ENCODE data around the gene ICAM3. TPM values are rescaled to one million over a fixed set of nuclear protein-coding genes. Genes with fewer than 3 reads are reported as not detected.

ICAM3 gene
- total and polyA plus RNA-seq, 12 donors: 6.1 to 77.2 (median 16.8) TPM

DNA sequence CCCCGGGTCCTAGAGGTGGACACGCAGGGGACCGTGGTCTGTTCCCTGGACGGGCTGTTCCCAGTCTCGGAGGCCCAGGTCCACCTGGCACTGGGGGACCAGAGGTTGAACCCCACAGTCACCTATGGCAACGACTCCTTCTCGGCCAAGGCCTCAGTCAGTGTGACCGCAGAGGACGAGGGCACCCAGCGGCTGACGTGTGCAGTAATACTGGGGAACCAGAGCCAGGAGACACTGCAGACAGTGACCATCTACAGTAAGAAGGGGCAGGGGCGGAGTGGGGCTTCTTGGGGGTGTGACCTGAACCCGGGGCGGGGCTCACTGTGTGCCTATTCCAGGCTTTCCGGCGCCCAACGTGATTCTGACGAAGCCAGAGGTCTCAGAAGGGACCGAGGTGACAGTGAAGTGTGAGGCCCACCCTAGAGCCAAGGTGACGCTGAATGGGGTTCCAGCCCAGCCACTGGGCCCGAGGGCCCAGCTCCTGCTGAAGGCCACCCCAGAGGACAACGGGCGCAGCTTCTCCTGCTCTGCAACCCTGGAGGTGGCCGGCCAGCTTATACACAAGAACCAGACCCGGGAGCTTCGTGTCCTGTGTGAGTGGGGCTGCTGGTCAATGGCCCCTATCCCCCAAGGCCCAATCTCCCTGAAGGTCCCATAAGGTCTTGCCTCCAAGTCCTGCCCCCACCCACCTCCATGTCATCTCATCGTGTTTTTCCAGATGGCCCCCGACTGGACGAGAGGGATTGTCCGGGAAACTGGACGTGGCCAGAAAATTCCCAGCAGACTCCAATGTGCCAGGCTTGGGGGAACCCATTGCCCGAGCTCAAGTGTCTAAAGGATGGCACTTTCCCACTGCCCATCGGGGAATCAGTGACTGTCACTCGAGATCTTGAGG is 55.1 kb downstream of the ICAM3 start:
- Histone ChIP-seq H3K9me3 (no peaks in the 10 kb centered on the region), H3K4me3 (no peak overlapping the region), H3K27me3 (peaks cover 0 to 25% (median 23%) of the 10 kb centered on the region in 7 donors), H3K4me1 (peaks cover 13 to 53% (median 40%) of the 10 kb centered on the region in 9 donors), H3K36me3 (peaks cover 0 to 70% (median 20%) of the 10 kb centered on the region in 9 donors), H3K27ac (no peak overlapping the region)
- 91% methylated on average over 34 of the region's 34 CpGs for WGBS, 2 donors
- DNase-seq (no peak), ATAC-seq (no peak)
- intact Hi-C loops (cut with DNase I): no loop called here
- TF ChIP-seq, protein P1, sequence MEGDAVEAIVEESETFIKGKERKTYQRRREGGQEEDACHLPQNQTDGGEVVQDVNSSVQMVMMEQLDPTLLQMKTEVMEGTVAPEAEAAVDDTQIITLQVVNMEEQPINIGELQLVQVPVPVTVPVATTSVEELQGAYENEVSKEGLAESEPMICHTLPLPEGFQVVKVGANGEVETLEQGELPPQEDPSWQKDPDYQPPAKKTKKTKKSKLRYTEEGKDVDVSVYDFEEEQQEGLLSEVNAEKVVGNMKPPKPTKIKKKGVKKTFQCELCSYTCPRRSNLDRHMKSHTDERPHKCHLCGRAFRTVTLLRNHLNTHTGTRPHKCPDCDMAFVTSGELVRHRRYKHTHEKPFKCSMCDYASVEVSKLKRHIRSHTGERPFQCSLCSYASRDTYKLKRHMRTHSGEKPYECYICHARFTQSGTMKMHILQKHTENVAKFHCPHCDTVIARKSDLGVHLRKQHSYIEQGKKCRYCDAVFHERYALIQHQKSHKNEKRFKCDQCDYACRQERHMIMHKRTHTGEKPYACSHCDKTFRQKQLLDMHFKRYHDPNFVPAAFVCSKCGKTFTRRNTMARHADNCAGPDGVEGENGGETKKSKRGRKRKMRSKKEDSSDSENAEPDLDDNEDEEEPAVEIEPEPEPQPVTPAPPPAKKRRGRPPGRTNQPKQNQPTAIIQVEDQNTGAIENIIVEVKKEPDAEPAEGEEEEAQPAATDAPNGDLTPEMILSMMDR (IDR thresholded peaks at IDR 0.05): no peak

Other genes starting within 250 kb of the ICAM3 start
- under 1 TPM in 1 of 10 donors, not detected in 9; 0.14 TPM for gene ANGPTL6, start 236.9 kb downstream of the ICAM3 start, total RNA-seq
- gene ANGPTL6, start 236.9 kb downstream of the ICAM3 start, polyA plus RNA-seq: under 1 TPM; 0.09 to 0.37 TPM
- gene PPAN, start 233.3 kb downstream of the ICAM3 start, total RNA-seq: 10 to 100 TPM; 17.6 to 43.3 (median 20.7) TPM
- 10 to 100 TPM; 34.3 to 47.7 TPM for gene PPAN, start 233.3 kb downstream of the ICAM3 start, polyA plus RNA-seq
- 10 to 100 TPM in 1 of 10 donors, 1 to 10 TPM in 9; 4.9 to 13.8 (median 6.8) TPM for gene P2RY11, start 227.9 kb downstream of the ICAM3 start, total RNA-seq
- gene P2RY11, start 227.9 kb downstream of the ICAM3 start, polyA plus RNA-seq: 1 to 10 TPM; 4.2 to 4.7 TPM
- gene EIF3G, start 219.7 kb downstream of the ICAM3 start, total RNA-seq: 100 to 1,000 TPM; 146 to 193 (median 180) TPM
- 100 to 1,000 TPM; 113 to 241 TPM for gene EIF3G, start 219.7 kb downstream of the ICAM3 start, polyA plus RNA-seq
- 10 to 100 TPM; 11.8 to 36.4 (median 21.6) TPM for gene DNMT1, start 144.7 kb downstream of the ICAM3 start, total RNA-seq
- gene DNMT1, start 144.7 kb downstream of the ICAM3 start, polyA plus RNA-seq: 10 to 100 TPM; 20.9 to 34.7 TPM
- 10 to 100 TPM in 1 of 10 donors, 1 to 10 TPM in 9; 1.8 to 12.2 (median 3.3) TPM for gene S1PR2, start 108.3 kb downstream of the ICAM3 start, total RNA-seq
- 1 to 10 TPM; 1.8 to 4.8 TPM for gene S1PR2, start 108.3 kb downstream of the ICAM3 start, polyA plus RNA-seq
- gene MRPL4, start 87.4 kb downstream of the ICAM3 start, total RNA-seq: 10 to 100 TPM; 53.2 to 94.3 (median 69.0) TPM
- gene MRPL4, start 87.4 kb downstream of the ICAM3 start, polyA plus RNA-seq: 100 to 1,000 TPM in 1 of 2 donors, 10 to 100 TPM in 1; 29.0 to 101 TPM
- 10 to 100 TPM in 3 of 10 donors, 1 to 10 TPM in 7; 3.6 to 66.6 (median 9.3) TPM for gene ICAM1, start 68.5 kb downstream of the ICAM3 start, total RNA-seq
- gene ICAM1, start 68.5 kb downstream of the ICAM3 start, polyA plus RNA-seq: 10 to 100 TPM in 1 of 2 donors, 1 to 10 TPM in 1; 6.9 to 12.1 TPM
- under 1 TPM in 9 of 10 donors, not detected in 1; 0.17 to 0.83 (median 0.48) TPM for gene ICAM4, start 52.7 kb downstream of the ICAM3 start, total RNA-seq
- gene ICAM4, start 52.7 kb downstream of the ICAM3 start, polyA plus RNA-seq: under 1 TPM; 0.59 to 0.73 TPM
- under 1 TPM in 7 of 10 donors, not detected in 3; 0.18 to 0.62 (median 0.34) TPM for gene ICAM5, start 49.7 kb downstream of the ICAM3 start, total RNA-seq
- gene ICAM5, start 49.7 kb downstream of the ICAM3 start, polyA plus RNA-seq: 1 to 10 TPM in 1 of 2 donors, under 1 TPM in 1; 0.51 to 1.0 TPM
- 1 to 10 TPM in 2 of 10 donors, under 1 TPM in 8; 0.34 to 1.4 (median 0.80) TPM for gene ZGLP1, start 29.8 kb downstream of the ICAM3 start, total RNA-seq
- 1 to 10 TPM; 1.5 to 8.9 TPM for gene ZGLP1, start 29.8 kb downstream of the ICAM3 start, polyA plus RNA-seq
- gene FDX2, start 23.6 kb downstream of the ICAM3 start, total RNA-seq: 10 to 100 TPM; 11.7 to 21.8 (median 17.1) TPM
- 10 to 100 TPM; 33.7 to 35.5 TPM for gene FDX2, start 23.6 kb downstream of the ICAM3 start, polyA plus RNA-seq
- 10 to 100 TPM in 9 of 10 donors, 1 to 10 TPM in 1; 10.0 to 16.9 (median 12.4) TPM for gene RAVER1, start 6.1 kb downstream of the ICAM3 start, total RNA-seq
- gene RAVER1, start 6.1 kb downstream of the ICAM3 start, polyA plus RNA-seq: 1 to 10 TPM; 5.1 to 9.5 TPM
- gene TYK2, start 40.9 kb upstream of the ICAM3 start, total RNA-seq: 10 to 100 TPM; 37.0 to 80.2 (median 55.8) TPM
- gene TYK2, start 40.9 kb upstream of the ICAM3 start, polyA plus RNA-seq: 100 to 1,000 TPM in 1 of 2 donors, 10 to 100 TPM in 1; 76.3 to 182 TPM
- 100 to 1,000 TPM; 106 to 179 (median 121) TPM for gene CDC37, start 63.9 kb upstream of the ICAM3 start, total RNA-seq
- 100 to 1,000 TPM; 217 to 422 TPM for gene CDC37, start 63.9 kb upstream of the ICAM3 start, polyA plus RNA-seq
- gene PDE4A, start 80.9 kb upstream of the ICAM3 start, total RNA-seq: 10 to 100 TPM; 10.4 to 50.7 (median 17.3) TPM
- gene PDE4A, start 80.9 kb upstream of the ICAM3 start, polyA plus RNA-seq: 10 to 100 TPM in 1 of 2 donors, 1 to 10 TPM in 1; 3.5 to 14.3 TPM
- gene KEAP1, start 163.7 kb upstream of the ICAM3 start, total RNA-seq: 10 to 100 TPM; 51.4 to 84.9 (median 60.0) TPM
- 10 to 100 TPM; 49.1 to 74.5 TPM for gene KEAP1, start 163.7 kb upstream of the ICAM3 start, polyA plus RNA-seq
- 1 to 10 TPM in 1 of 10 donors, under 1 TPM in 6, not detected in 3; 0.12 to 1.1 (median 0.36) TPM for gene S1PR5, start 177.8 kb upstream of the ICAM3 start, total RNA-seq
- gene S1PR5, start 177.8 kb upstream of the ICAM3 start, polyA plus RNA-seq: under 1 TPM; 0.13 to 0.15 TPM
- gene ATG4D, start 204.3 kb upstream of the ICAM3 start, total RNA-seq: 10 to 100 TPM; 47.6 to 62.4 (median 54.5) TPM
- gene ATG4D, start 204.3 kb upstream of the ICAM3 start, polyA plus RNA-seq: 10 to 100 TPM; 62.0 to 66.2 TPM
- 10 to 100 TPM in 6 of 10 donors, 1 to 10 TPM in 4; 8.4 to 14.2 (median 10.3) TPM for gene KRI1, start 226.4 kb upstream of the ICAM3 start, total RNA-seq
- gene KRI1, start 226.4 kb upstream of the ICAM3 start, polyA plus RNA-seq: 10 to 100 TPM; 14.4 to 17.5 TPM
- 10 to 100 TPM in 5 of 10 donors, 1 to 10 TPM in 5; 7.7 to 19.2 (median 10.3) TPM for gene CDKN2D, start 229.4 kb upstream of the ICAM3 start, total RNA-seq
- gene CDKN2D, start 229.4 kb upstream of the ICAM3 start, polyA plus RNA-seq: 10 to 100 TPM in 1 of 2 donors, 1 to 10 TPM in 1; 5.7 to 25.6 TPM
- gene AP1M2, start 247.7 kb upstream of the ICAM3 start, total RNA-seq: not detected
- not detected for gene AP1M2, start 247.7 kb upstream of the ICAM3 start, polyA plus RNA-seq

Measured in heart right ventricle (tissue), 16 donors.